OCI-LY3 (cell line): Measurements from ENCODE around the gene TMC6.

Experiments
- H2AFZ ChIP-seq: fragments of 200-600, 300-600 bp; shearing (Covaris generic); 2 replicates; pipeline ENCODE4 v1.6.0; 2014; ENCODE audit warnings: antibody characterized with exemption, low read depth, low read length
- H3K27ac ChIP-seq: fragments of 200-600, 300-600 bp; sonication (generic); 2 replicates; pipeline ENCODE4 v1.5.1; 2014; ENCODE audit warnings: mild to moderate bottlenecking, low read length, moderate library complexity, mixed read lengths
- H3K27me3 ChIP-seq: fragments of 200-600, 300-600 bp; sonication (generic); 2 replicates; pipeline ENCODE4 v1.6.1; 2014; ENCODE audit warnings: low read depth, low read length, mixed read lengths
- H3K36me3 ChIP-seq: fragments of 200-600, 300-600 bp; sonication (generic); replicated peaks from 2 replicates; pipeline ENCODE3; 2014; ENCODE audit warnings: low read depth, low read length, mixed read lengths
- H3K4me1 ChIP-seq: fragments of 300-600, 200-600 bp; sonication (generic); 2 replicates; pipeline ENCODE4 v1.6.1; 2014; ENCODE audit warnings: low read length, mixed read lengths
- H3K4me2 ChIP-seq: fragments of 200-600, 300-600 bp; sonication (generic); 2 replicates; pipeline ENCODE4 v1.6.1; 2014; ENCODE audit warnings: low read length, mixed read lengths
- H3K4me3 ChIP-seq: fragments of 300-600, 200-600 bp; sonication (generic); 2 replicates; pipeline ENCODE4 v1.5.1; 2014; ENCODE audit warnings: antibody characterized with exemption, mild to moderate bottlenecking, low read length, moderate library complexity
- H3K79me2 ChIP-seq: fragments of 300-600, 200-600 bp; shearing (Covaris generic); 2 replicates; pipeline ENCODE4 v1.6.1; 2014; ENCODE audit warnings: mild to moderate bottlenecking, low read length, mixed read lengths
- H3K9ac ChIP-seq: fragments of 300-600, 200-600 bp; shearing (Covaris generic); 2 replicates; pipeline ENCODE4 v1.6.0; 2014; ENCODE audit warnings: mild to moderate bottlenecking, low read length, moderate library complexity
- H3K9me3 ChIP-seq: fragments of 200-600, 300-600 bp; shearing (Covaris generic); 2 replicates; pipeline ENCODE4 v1.6.1; 2014; ENCODE audit warnings: low read length, mixed read lengths; ENCODE audit not compliant: insufficient read depth
- H4K20me1 ChIP-seq: fragments of 200-600, 300-600 bp; sonication (generic); 2 replicates; pipeline ENCODE4 v1.6.1; 2016; ENCODE audit warnings: low read length, mixed read lengths; ENCODE audit not compliant: insufficient read depth
- CTCF ChIP-seq: fragments of 200-600, 300-600 bp; sonication (generic); IDR thresholded peaks from 2 replicates; pipeline ENCODE4 v1.5.1; 2014; ENCODE audit warnings: antibody characterized with exemption, low read length, low read depth
- EZH2phosphoT487 ChIP-seq: fragments of 200-600 bp; shearing (Covaris generic); IDR thresholded peaks from 2 replicates; pipeline ENCODE4 v1.6.1; 2018; ENCODE audit warnings: antibody characterized with exemption, mixed run types, low read depth

Gene TMC6

DNA sequence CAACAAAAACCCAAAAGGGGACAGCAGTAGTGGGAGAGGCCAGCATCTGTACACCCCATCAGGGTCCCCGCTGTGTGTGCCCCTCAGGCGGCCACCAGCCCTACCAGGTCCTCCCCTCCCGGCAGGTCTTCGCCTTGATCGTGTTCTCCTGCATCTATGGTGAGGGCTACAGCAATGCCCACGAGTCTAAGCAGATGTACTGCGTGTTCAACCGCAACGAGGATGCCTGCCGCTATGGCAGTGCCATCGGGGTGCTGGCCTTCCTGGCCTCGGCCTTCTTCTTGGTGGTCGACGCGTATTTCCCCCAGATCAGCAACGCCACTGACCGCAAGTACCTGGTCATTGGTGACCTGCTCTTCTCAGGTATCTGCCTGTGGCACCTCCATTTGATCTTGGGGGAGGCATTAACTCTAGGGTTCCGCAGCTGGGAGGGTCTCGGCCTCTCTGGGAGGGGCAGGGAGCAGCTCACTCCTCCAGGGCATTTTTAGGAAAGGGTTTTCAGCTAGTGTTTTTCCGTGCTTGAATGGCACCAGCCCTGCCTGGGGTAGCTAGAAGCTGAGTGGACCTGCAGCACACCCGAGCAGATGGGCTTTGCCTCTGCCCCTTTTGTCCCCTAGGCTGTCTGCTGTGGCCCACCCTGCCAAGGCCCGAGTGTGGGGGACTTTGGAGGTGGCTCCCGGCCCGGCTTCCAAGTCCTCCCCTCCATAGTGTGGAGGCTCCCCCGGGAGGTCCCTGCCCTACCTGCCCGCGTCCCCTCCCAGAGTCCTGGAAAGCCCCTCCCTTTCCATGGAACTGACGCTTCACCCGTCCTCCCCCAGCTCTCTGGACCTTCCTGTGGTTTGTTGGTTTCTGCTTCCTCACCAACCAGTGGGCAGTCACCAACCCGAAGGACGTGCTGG lies 42.4 kb upstream of the TMC6 start:
- H3K27me3 ChIP-seq: no peaks in the 10 kb centered on the region
- peak overlapping the region; percentile 99 for H3K4me2 ChIP-seq
- peak overlapping the region; percentile 96 for H3K27ac ChIP-seq
- H3K9ac ChIP-seq: peak overlapping the region; percentile 65
- peaks cover 74% of the 10 kb centered on the region for H3K4me1 ChIP-seq
- peaks cover 22% of the 10 kb centered on the region; the same call in 1 of the 2 replicates for H4K20me1 ChIP-seq
- TF ChIP-seq EZH2phosphoT487: no peak
- peaks cover 53% of the 10 kb centered on the region for H3K36me3 ChIP-seq
- H3K9me3 ChIP-seq: no peaks in the 10 kb centered on the region
- H3K79me2 ChIP-seq: peaks cover 55% of the 10 kb centered on the region
- H2AFZ ChIP-seq: no peak overlapping the region
- H3K4me3 ChIP-seq: peak overlapping the region; percentile 99

- TF ChIP-seq EZH2phosphoT487: no peak
- Histone ChIP-seq H3K9me3 (no peaks in the 10 kb centered on the region), H2AFZ (no peak overlapping the region), H3K4me3 (peak overlapping the region; percentile 99), H3K79me2 (peaks cover 55% of the 10 kb centered on the region), H3K4me2 (peak overlapping the region; percentile 99), H3K27me3 (no peaks in the 10 kb centered on the region), H3K27ac (peak overlapping the region; percentile 96), H3K36me3 (peaks cover 43% of the 10 kb centered on the region), H4K20me1 (peaks cover 22% of the 10 kb centered on the region; the same call in 1 of the 2 replicates), H3K4me1 (peaks cover 56% of the 10 kb centered on the region), H3K9ac (peak overlapping the region; percentile 100)
Measured at GRCh38 chr17:78168903-78169793, 40.6 kb upstream of the TMC6 start.

DNA sequence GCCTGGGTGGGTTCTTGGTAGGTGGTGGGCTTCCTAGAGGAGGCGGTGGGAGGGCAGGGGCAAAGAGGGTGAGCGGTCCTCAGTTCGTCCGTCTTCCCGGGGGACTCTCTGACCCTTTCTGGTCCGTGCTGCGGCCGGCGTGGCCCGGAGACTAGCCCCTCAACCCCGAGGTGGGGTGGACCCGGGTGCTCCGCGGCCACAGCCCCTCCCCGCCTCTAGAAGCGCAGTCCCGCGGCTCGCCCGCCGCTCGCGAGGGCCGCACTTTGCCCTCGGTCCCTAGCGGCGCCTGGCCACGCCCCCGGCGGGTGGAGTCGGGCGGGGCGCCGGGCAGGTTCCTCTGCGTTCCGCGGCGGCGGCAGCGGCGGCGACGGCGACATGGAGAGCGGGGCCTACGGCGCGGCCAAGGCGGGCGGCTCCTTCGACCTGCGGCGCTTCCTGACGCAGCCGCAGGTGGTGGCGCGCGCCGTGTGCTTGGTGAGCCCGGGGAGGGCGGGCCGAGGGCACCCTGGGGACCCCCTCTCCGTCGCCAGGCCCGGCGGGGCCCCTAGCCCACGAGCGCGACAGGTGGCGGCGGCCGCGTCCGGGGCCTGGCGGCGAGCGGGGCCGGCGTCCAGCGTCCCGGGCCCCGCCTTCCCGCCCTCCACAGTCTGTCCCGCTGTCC lies 39.8 kb upstream of the TMC6 start, which contains the start of gene SYNGR2:
Gene SYNGR2 (plus strand): TSS at position 340 of the 661 bp plus-strand sequence. CDS start 36 bp downstream, at position 376.
- Histone ChIP-seq H4K20me1 (peaks cover 22% of the 10 kb centered on the region; the same call in 1 of the 2 replicates), H3K9me3 (no peaks in the 10 kb centered on the region), H3K4me2 (peak within 1 kb of the TSS; percentile 99), H2AFZ (no peak within 1 kb of the TSS), H3K27me3 (no peaks in the 10 kb centered on the region), H3K4me3 (peak within 1 kb of the TSS; percentile 99), H3K27ac (peak within 1 kb of the TSS; percentile 96), H3K9ac (peak within 1 kb of the TSS; percentile 100), H3K4me1 (peaks cover 49% of the 10 kb centered on the region), H3K79me2 (peaks cover 55% of the 10 kb centered on the region), H3K36me3 (peaks cover 35% of the 10 kb centered on the region)
- TF ChIP-seq EZH2phosphoT487 (no peak), CTCF (no peak)

GRCh38 chr17:78166416-78166815 lies 37.9 kb upstream of the TMC6 start:
- Histone ChIP-seq H3K79me2 (peaks cover 37% of the 10 kb centered on the region), H3K9me3 (no peaks in the 10 kb centered on the region), H3K4me3 (no peak overlapping the region), H3K27me3 (no peaks in the 10 kb centered on the region), H4K20me1 (peaks cover 18% of the 10 kb centered on the region; the same call in 1 of the 2 replicates), H3K27ac (no peak overlapping the region), H3K36me3 (peaks cover 23% of the 10 kb centered on the region), H3K4me1 (peaks cover 29% of the 10 kb centered on the region), H3K4me2 (no peak overlapping the region), H2AFZ (no peak overlapping the region), H3K9ac (no peak overlapping the region)
- TF ChIP-seq CTCF (no peak), EZH2phosphoT487 (no peak)
